Embryonic facial prominence (tissue), 1 donor: ENCODE results near the gene TRIP6.
"Not testable (repeated sequence)": the region's sequence is repeated elsewhere in the genome, so short reads cannot be mapped to it uniquely, and the experiment has no call there.

Experiments used
- DNase-seq: peaks from one replicate; pipeline ENCODE4 v3.0.0-alpha.2; 2016; ENCODE audit errors: extremely low spot score

Gene TRIP6

GRCh38 chr7:100837099-100837836 is 29.9 kb upstream of the TRIP6 start:
- DNase-seq, result peak; percentile 92

- DNase-seq, result no peak
Observed at GRCh38 chr7:100839361-100839760, 27.8 kb upstream of the TRIP6 start.

GRCh38 chr7:100840470-100841100 is 26.6 kb upstream of the TRIP6 start:
- no peak for DNase-seq

GRCh38 chr7:100847360-100847759 is 19.8 kb upstream of the TRIP6 start:
- DNase-seq, result no peak

GRCh38 chr7:100852048-100852872 is 14.9 kb upstream of the TRIP6 start, which contains the start of gene SLC12A9:
TSS of gene SLC12A9 (plus strand) at chr7:100852713. CDS start at chr7:100854198, 1,485 bp downstream.
- DNase-seq, result peak; percentile 83

- no peak for DNase-seq
Observed at GRCh38 chr7:100854146-100854895, 12.9 kb upstream of the TRIP6 start.

GRCh38 chr7:100854899-100855298 is 12.3 kb upstream of the TRIP6 start:
- DNase-seq, result not testable (repeated sequence)

GRCh38 chr7:100855515-100855914 is 11.7 kb upstream of the TRIP6 start:
- DNase-seq, result no peak

GRCh38 chr7:100856871-100857282 is 10.3 kb upstream of the TRIP6 start:
- DNase-seq, result no peak

GRCh38 chr7:100859856-100860255 is 7.3 kb upstream of the TRIP6 start:
- DNase-seq, result no peak

GRCh38 chr7:100860702-100861615 is 6.2 kb upstream of the TRIP6 start:
- DNase-seq, result no peak

GRCh38 chr7:100861616-100861985 is 5.6 kb upstream of the TRIP6 start:
- no peak for DNase-seq

- DNase-seq, result no peak
Observed at GRCh38 chr7:100863406-100863950, 3.7 kb upstream of the TRIP6 start.

- no peak for DNase-seq
Observed at GRCh38 chr7:100864263-100864845, 2.8 kb upstream of the TRIP6 start.

- DNase-seq, result no peak
Observed at GRCh38 chr7:100865372-100865911, 1.7 kb upstream of the TRIP6 start.

GRCh38 chr7:100865938-100866728 is 1.1 kb upstream of the TRIP6 start:
- no peak for DNase-seq

GRCh38 chr7:100866729-100867039 is 503 bp upstream of the TRIP6 start:
- DNase-seq, result no peak

GRCh38 chr7:100867776-100868485 is 744 bp downstream of the TRIP6 start:
- no peak for DNase-seq
